ENCODE measurements around the gene KRT82.
A peak's percentile ranks its signal among the peaks of the same experiment; 100 is the strongest.

Gene KRT82

DNA sequence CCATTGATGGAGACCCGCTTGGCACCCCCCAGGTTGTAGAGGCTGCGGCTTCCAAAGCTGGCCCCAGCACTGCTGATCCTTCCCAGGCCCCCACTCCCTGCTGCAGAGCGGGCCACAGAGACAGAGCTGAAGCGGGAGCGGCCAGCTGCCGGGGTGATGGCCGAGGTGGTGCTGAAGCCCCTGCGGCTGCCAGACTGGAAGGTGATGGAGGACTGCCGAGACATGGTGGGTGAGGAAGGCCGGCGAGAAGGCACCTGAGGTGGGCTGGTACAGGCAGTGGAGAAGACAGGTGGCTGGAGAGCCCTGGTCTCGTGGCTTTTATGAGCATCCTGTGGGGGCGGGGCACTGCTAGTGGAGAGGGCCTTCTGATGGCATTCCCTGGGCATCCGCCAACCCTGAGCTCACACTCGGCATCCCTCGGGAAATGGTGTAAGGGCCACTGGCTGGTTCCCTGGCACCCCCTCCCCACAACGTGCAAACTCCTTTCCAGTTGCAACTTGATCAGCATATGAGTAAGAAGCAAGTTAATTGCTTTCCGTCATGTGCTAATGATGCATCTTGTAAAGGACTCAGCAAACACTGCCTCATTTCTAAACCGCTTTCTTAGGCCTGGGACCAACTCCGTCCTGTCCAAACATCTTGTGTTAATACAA lies 28.1 kb upstream of the KRT82 start, which contains the start of gene KRT75:
Gene KRT75 (minus strand): TSS at position 291 of the 653 bp plus-strand sequence. CDS start 67 bp downstream, at position 224.
- Histone ChIP-seq H3K4me1 (no peaks in the 10 kb centered on the region), H3K27me3 (peaks cover 40% of the 10 kb centered on the region), H3K4me3 (ENCODE audit: low read depth, low read length) (no peak within 1 kb of the TSS), H3K36me3 (no peaks in the 10 kb centered on the region), H3K9me3 (no peaks in the 10 kb centered on the region)
- TF ChIP-seq CTCF (IDR thresholded peaks at IDR 0.05; ENCODE audit: low read depth, low read length), result no peak
- DNase-seq, result no peak

- TF ChIP-seq CTCF (IDR thresholded peaks at IDR 0.05; ENCODE audit: low read depth, low read length), result no peak
- DNase-seq, result no peak
- no peak overlapping the region for H3K4me3 ChIP-seq (ENCODE audit: low read depth, low read length)
Observed at GRCh38 chr12:52433501-52434080, 27.5 kb upstream of the KRT82 start.

GRCh38 chr12:52432559-52433207 lies 26.5 kb upstream of the KRT82 start:
- no peak for TF ChIP-seq CTCF (IDR thresholded peaks at IDR 0.05; ENCODE audit: low read depth, low read length)
- H3K4me3 ChIP-seq (ENCODE audit: low read depth, low read length), result no peak overlapping the region
- DNase-seq, result no peak
- H3K27me3 ChIP-seq, result peaks cover 40% of the 10 kb centered on the region
- H3K4me1 ChIP-seq, result no peaks in the 10 kb centered on the region
- H3K9me3 ChIP-seq, result no peaks in the 10 kb centered on the region
- H3K36me3 ChIP-seq, result no peaks in the 10 kb centered on the region

More at GRCh38 chr12:52433501-52434080, 27.5 kb upstream of the KRT82 start:
- no peaks in the 10 kb centered on the region for H3K36me3 ChIP-seq
- no peaks in the 10 kb centered on the region for H3K4me1 ChIP-seq
- H3K27me3 ChIP-seq, result peaks cover 40% of the 10 kb centered on the region
- no peaks in the 10 kb centered on the region for H3K9me3 ChIP-seq

GRCh38 chr12:52428121-52428520 lies 22.0 kb upstream of the KRT82 start:
- no peak overlapping the region for H3K4me3 ChIP-seq (ENCODE audit: low read depth, low read length)
- peaks cover 31% of the 10 kb centered on the region for H3K27me3 ChIP-seq
- DNase-seq, result no peak
- peak; percentile 25 for TF ChIP-seq CTCF (IDR thresholded peaks at IDR 0.05; ENCODE audit: low read depth, low read length)
- no peaks in the 10 kb centered on the region for H3K9me3 ChIP-seq
- H3K36me3 ChIP-seq, result no peaks in the 10 kb centered on the region
- no peaks in the 10 kb centered on the region for H3K4me1 ChIP-seq

DNA sequence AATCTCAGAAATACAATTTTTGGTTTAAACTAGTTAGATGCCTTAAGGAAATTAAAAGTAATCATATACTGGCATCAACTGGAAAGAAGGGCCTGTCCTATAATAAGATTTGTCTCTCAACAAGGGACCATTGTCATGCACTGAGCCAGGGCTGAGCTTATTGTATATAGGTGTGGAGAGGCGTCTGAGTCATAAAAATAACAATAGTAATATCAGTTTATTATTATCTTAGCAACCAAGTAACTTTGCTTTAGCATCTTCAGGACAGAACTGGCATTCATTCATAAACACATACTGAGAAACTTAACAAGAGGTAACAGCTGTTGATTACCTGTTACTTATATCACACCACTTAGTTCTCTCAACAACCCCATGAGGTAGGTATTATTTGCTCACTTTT lies 20.9 kb upstream of the KRT82 start:
- H3K4me1 ChIP-seq, result no peaks in the 10 kb centered on the region
- no peaks in the 10 kb centered on the region for H3K9me3 ChIP-seq
- H3K27me3 ChIP-seq, result peaks cover 27% of the 10 kb centered on the region
- no peaks in the 10 kb centered on the region for H3K36me3 ChIP-seq
- H3K4me3 ChIP-seq (ENCODE audit: low read depth, low read length), result no peak overlapping the region
- no peak for TF ChIP-seq CTCF (IDR thresholded peaks at IDR 0.05; ENCODE audit: low read depth, low read length)
- DNase-seq, result no peak

GRCh38 chr12:52426034-52426433 lies 19.9 kb upstream of the KRT82 start:
- no peaks in the 10 kb centered on the region for H3K36me3 ChIP-seq
- H3K4me3 ChIP-seq (ENCODE audit: low read depth, low read length), result no peak overlapping the region
- peaks cover 18% of the 10 kb centered on the region for H3K27me3 ChIP-seq
- no peak for TF ChIP-seq CTCF (IDR thresholded peaks at IDR 0.05; ENCODE audit: low read depth, low read length)
- DNase-seq, result no peak
- H3K4me1 ChIP-seq, result no peaks in the 10 kb centered on the region
- no peaks in the 10 kb centered on the region for H3K9me3 ChIP-seq
